ENCODE data around the gene YY2. TPM values are rescaled to one million over a fixed set of nuclear protein-coding genes. Genes with fewer than 3 reads are reported as not detected.

Gene YY2
- total and polyA plus RNA-seq, 2 donors, result 1.1 to 4.2 TPM

- no peak for DNase-seq (ENCODE audit: extremely low spot score)
- Histone ChIP-seq H3K4me3 (ENCODE audit: low read depth, low read length) (no peak overlapping the region), H3K4me1 (ENCODE audit: insufficient read depth) (no peaks in the 10 kb centered on the region), H3K27ac (ENCODE audit: low read depth) (no peak overlapping the region), H3K36me3 (ENCODE audit: insufficient read depth) (no peaks in the 10 kb centered on the region)
- WGBS, result 84% methylated on average over 3 of the region's 3 CpGs
Measured at GRCh38 chrX:21905953-21906352, 50.2 kb downstream of the YY2 start.

GRCh38 chrX:21907260-21907659, 51.5 kb downstream of the YY2 start:
- 34% methylated on average over 1 of the region's 1 CpG for WGBS
- H3K4me3 ChIP-seq (ENCODE audit: low read depth, low read length), result no peak overlapping the region
- H3K4me1 ChIP-seq (ENCODE audit: insufficient read depth), result no peaks in the 10 kb centered on the region
- no peak for DNase-seq (ENCODE audit: extremely low spot score)
- no peak overlapping the region for H3K27ac ChIP-seq (ENCODE audit: low read depth)
- no peaks in the 10 kb centered on the region for H3K36me3 ChIP-seq (ENCODE audit: insufficient read depth)

Small RNA genes within 50 kb of the gene (small RNA-seq; reads per million reads assigned to genes)
- gene U73479.1, result not detected

Other genes with a start within 250 kb of the YY2 start
- gene KLHL34, start 197.7 kb upstream of the YY2 start, total RNA-seq, result not detected
- 0.09 TPM for gene KLHL34, start 197.7 kb upstream of the YY2 start, polyA plus RNA-seq
- gene SMPX, start 97.9 kb upstream of the YY2 start, total RNA-seq, result 47.5 TPM
- gene SMPX, start 97.9 kb upstream of the YY2 start, polyA plus RNA-seq, result 3.6 TPM
- gene MBTPS2, start 16.4 kb upstream of the YY2 start, total RNA-seq, result 20.7 TPM
- 10.5 TPM for gene MBTPS2, start 16.4 kb upstream of the YY2 start, polyA plus RNA-seq
- 69.6 TPM for gene SMS, start 84.7 kb downstream of the YY2 start, total RNA-seq
- 62.3 TPM for gene SMS, start 84.7 kb downstream of the YY2 start, polyA plus RNA-seq
- 0.53 TPM for gene PHEX, start 176.3 kb downstream of the YY2 start, total RNA-seq
- gene PHEX, start 176.3 kb downstream of the YY2 start, polyA plus RNA-seq, result 0.10 TPM

Measured in urinary bladder (tissue), 4 donors.